BE2C (cell line): ENCODE results near the gene CTDP1.

Experiments
- DNase-seq: peaks from one replicate; pipeline ENCODE4 v3.0.0-alpha.2; 2020
- H3K27me3 ChIP-seq: fragments of 250-450 bp; sonication (Bioruptor Pico); 2 replicates; pipeline ENCODE4 v1.5.1; 2020; ENCODE audit warnings: mild to moderate bottlenecking
- H3K36me3 ChIP-seq: fragments of 250-450 bp; sonication (Bioruptor Pico); 2 replicates; pipeline ENCODE4 v1.5.1; 2020; ENCODE audit warnings: mild to moderate bottlenecking
- H3K4me1 ChIP-seq: fragments of 250-450 bp; sonication (Bioruptor Pico); 2 replicates; pipeline ENCODE4 v1.5.1; 2020
- H3K4me3 ChIP-seq: 2 replicates; pipeline ENCODE4 v1.5.1; 2011; ENCODE audit warnings: low read depth, low read length
- H3K9me3 ChIP-seq: fragments of 250-450 bp; sonication (Bioruptor Pico); 2 replicates; pipeline ENCODE4 v1.5.1; 2020
- CTCF ChIP-seq: IDR thresholded peaks from 2 replicates; pipeline ENCODE4 v1.5.1; 2012; ENCODE audit warnings: mild to moderate bottlenecking, low read depth, low read length

The CTDP1 gene

GRCh38 chr18:79784965-79785770 is 105.6 kb downstream of the CTDP1 start:
- TF ChIP-seq CTCF: no peak
- Histone ChIP-seq H3K4me3 (no peak overlapping the region), H3K9me3 (no peaks in the 10 kb centered on the region), H3K27me3 (peaks cover 20% of the 10 kb centered on the region), H3K4me1 (no peaks in the 10 kb centered on the region), H3K36me3 (no peaks in the 10 kb centered on the region)
- no peak for DNase-seq

GRCh38 chr18:79785831-79786230 is 106.2 kb downstream of the CTDP1 start:
- Histone ChIP-seq H3K27me3 (peaks cover 20% of the 10 kb centered on the region), H3K9me3 (no peaks in the 10 kb centered on the region), H3K4me1 (no peaks in the 10 kb centered on the region), H3K4me3 (no peak overlapping the region), H3K36me3 (no peaks in the 10 kb centered on the region)
- no peak for DNase-seq
- no peak for TF ChIP-seq CTCF

GRCh38 chr18:79786304-79786703 is 106.7 kb downstream of the CTDP1 start:
- no peak for DNase-seq
- Histone ChIP-seq H3K27me3 (peaks cover 20% of the 10 kb centered on the region), H3K9me3 (no peaks in the 10 kb centered on the region), H3K4me1 (no peaks in the 10 kb centered on the region), H3K36me3 (no peaks in the 10 kb centered on the region), H3K4me3 (no peak overlapping the region)
- TF ChIP-seq CTCF: no peak

DNA sequence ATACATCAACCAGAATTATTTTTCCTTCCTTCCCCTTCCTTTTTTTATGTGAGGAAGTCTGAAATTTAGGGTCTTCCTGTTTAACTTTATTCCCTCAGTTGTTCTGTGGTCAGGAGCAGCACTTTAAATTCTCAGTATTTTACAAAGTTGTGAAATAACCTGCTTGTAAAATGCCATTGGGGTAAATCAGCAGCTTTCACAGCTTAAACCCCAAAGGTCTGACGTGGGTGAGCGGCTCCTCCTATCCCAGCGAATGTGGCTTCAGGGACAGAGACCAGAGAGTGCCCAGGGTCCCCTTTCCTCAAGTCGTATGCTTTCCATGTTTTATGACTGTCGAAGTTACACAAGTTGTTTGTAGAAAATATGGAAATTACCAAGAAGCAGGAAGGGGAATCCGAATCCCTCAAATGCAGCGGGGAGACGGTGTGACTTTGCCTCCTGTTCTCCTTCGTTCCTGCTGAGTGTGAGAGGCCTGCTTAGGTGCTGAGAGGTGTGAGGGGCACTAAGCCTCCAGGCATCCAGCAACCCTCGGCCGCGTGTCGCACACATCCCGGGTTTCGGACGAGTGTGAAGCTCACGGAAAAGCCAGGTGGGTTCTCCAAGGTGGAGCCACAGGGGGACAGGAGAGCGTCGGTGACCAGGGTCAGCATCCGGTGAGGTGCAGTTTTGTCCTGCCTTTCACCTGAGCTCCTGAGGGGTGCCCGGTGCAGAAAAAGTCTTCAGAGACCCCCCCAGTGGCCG is 107.4 kb downstream of the CTDP1 start:
- TF ChIP-seq CTCF: no peak
- Histone ChIP-seq H3K4me3 (no peak overlapping the region), H3K36me3 (no peaks in the 10 kb centered on the region), H3K4me1 (no peaks in the 10 kb centered on the region), H3K27me3 (peaks cover 23% of the 10 kb centered on the region), H3K9me3 (no peaks in the 10 kb centered on the region)
- no peak for DNase-seq

- H3K4me3 ChIP-seq: no peak overlapping the region
- no peak for DNase-seq
These were observed 107.9 kb downstream of the CTDP1 start for GRCh38 chr18:79787527-79787864.

More at GRCh38 chr18:79787527-79787864, 107.9 kb downstream of the CTDP1 start:
- no peak for TF ChIP-seq CTCF
- Histone ChIP-seq H3K36me3 (no peaks in the 10 kb centered on the region), H3K4me1 (no peaks in the 10 kb centered on the region), H3K27me3 (peaks cover 23% of the 10 kb centered on the region), H3K9me3 (no peaks in the 10 kb centered on the region)
